OCI-LY3 (cell line): ENCODE data around the gene BICDL2.

Experiments
- H2AFZ ChIP-seq: fragments of 200-600, 300-600 bp; shearing (Covaris generic); 2 replicates; pipeline ENCODE4 v1.6.0; 2014; ENCODE audit warnings: antibody characterized with exemption, low read depth, low read length
- H3K27ac ChIP-seq: fragments of 200-600, 300-600 bp; sonication (generic); 2 replicates; pipeline ENCODE4 v1.5.1; 2014; ENCODE audit warnings: mild to moderate bottlenecking, low read length, moderate library complexity, mixed read lengths
- H3K27me3 ChIP-seq: fragments of 200-600, 300-600 bp; sonication (generic); 2 replicates; pipeline ENCODE4 v1.6.1; 2014; ENCODE audit warnings: low read depth, low read length, mixed read lengths
- H3K36me3 ChIP-seq: fragments of 200-600, 300-600 bp; sonication (generic); replicated peaks from 2 replicates; pipeline ENCODE3; 2014; ENCODE audit warnings: low read depth, low read length, mixed read lengths
- H3K4me1 ChIP-seq: fragments of 300-600, 200-600 bp; sonication (generic); 2 replicates; pipeline ENCODE4 v1.6.1; 2014; ENCODE audit warnings: low read length, mixed read lengths
- H3K4me2 ChIP-seq: fragments of 200-600, 300-600 bp; sonication (generic); 2 replicates; pipeline ENCODE4 v1.6.1; 2014; ENCODE audit warnings: low read length, mixed read lengths
- H3K4me3 ChIP-seq: fragments of 300-600, 200-600 bp; sonication (generic); 2 replicates; pipeline ENCODE4 v1.5.1; 2014; ENCODE audit warnings: antibody characterized with exemption, mild to moderate bottlenecking, low read length, moderate library complexity
- H3K79me2 ChIP-seq: fragments of 300-600, 200-600 bp; shearing (Covaris generic); 2 replicates; pipeline ENCODE4 v1.6.1; 2014; ENCODE audit warnings: mild to moderate bottlenecking, low read length, mixed read lengths
- H3K9ac ChIP-seq: fragments of 300-600, 200-600 bp; shearing (Covaris generic); 2 replicates; pipeline ENCODE4 v1.6.0; 2014; ENCODE audit warnings: mild to moderate bottlenecking, low read length, moderate library complexity
- H3K9me3 ChIP-seq: fragments of 200-600, 300-600 bp; shearing (Covaris generic); 2 replicates; pipeline ENCODE4 v1.6.1; 2014; ENCODE audit warnings: low read length, mixed read lengths; ENCODE audit not compliant: insufficient read depth
- H4K20me1 ChIP-seq: fragments of 200-600, 300-600 bp; sonication (generic); 2 replicates; pipeline ENCODE4 v1.6.1; 2016; ENCODE audit warnings: low read length, mixed read lengths; ENCODE audit not compliant: insufficient read depth
- CTCF ChIP-seq: fragments of 200-600, 300-600 bp; sonication (generic); IDR thresholded peaks from 2 replicates; pipeline ENCODE4 v1.5.1; 2014; ENCODE audit warnings: antibody characterized with exemption, low read length, low read depth
- EZH2phosphoT487 ChIP-seq: fragments of 200-600 bp; shearing (Covaris generic); IDR thresholded peaks from 2 replicates; pipeline ENCODE4 v1.6.1; 2018; ENCODE audit warnings: antibody characterized with exemption, mixed run types, low read depth

BICDL2 gene

GRCh38 chr16:2987286-2987685, 49.5 kb downstream of the BICDL2 start:
- Histone ChIP-seq H3K9ac (no peak overlapping the region), H2AFZ (no peak overlapping the region), H3K27me3 (peaks cover 25% of the 10 kb centered on the region), H3K27ac (no peak overlapping the region), H3K79me2 (no peaks in the 10 kb centered on the region), H3K4me1 (peaks cover 4% of the 10 kb centered on the region), H3K36me3 (no peaks in the 10 kb centered on the region), H3K4me3 (no peak overlapping the region), H3K9me3 (no peaks in the 10 kb centered on the region), H3K4me2 (no peak overlapping the region), H4K20me1 (no peaks in the 10 kb centered on the region)
- TF ChIP-seq EZH2phosphoT487 (no peak), CTCF (no peak)

- no peak overlapping the region for H3K9ac ChIP-seq
- H3K4me1 ChIP-seq, result peaks cover 4% of the 10 kb centered on the region
- no peaks in the 10 kb centered on the region for H3K36me3 ChIP-seq
- TF ChIP-seq CTCF (no peak), EZH2phosphoT487 (no peak)
- H3K4me2 ChIP-seq, result no peak overlapping the region
- H3K27me3 ChIP-seq, result peaks cover 25% of the 10 kb centered on the region
- no peaks in the 10 kb centered on the region for H4K20me1 ChIP-seq
- H3K79me2 ChIP-seq, result no peaks in the 10 kb centered on the region
- H3K27ac ChIP-seq, result no peak overlapping the region
- H3K4me3 ChIP-seq, result no peak overlapping the region
- no peak overlapping the region for H2AFZ ChIP-seq
- no peaks in the 10 kb centered on the region for H3K9me3 ChIP-seq
These were observed 50.0 kb downstream of the BICDL2 start for GRCh38 chr16:2986623-2987188.

DNA sequence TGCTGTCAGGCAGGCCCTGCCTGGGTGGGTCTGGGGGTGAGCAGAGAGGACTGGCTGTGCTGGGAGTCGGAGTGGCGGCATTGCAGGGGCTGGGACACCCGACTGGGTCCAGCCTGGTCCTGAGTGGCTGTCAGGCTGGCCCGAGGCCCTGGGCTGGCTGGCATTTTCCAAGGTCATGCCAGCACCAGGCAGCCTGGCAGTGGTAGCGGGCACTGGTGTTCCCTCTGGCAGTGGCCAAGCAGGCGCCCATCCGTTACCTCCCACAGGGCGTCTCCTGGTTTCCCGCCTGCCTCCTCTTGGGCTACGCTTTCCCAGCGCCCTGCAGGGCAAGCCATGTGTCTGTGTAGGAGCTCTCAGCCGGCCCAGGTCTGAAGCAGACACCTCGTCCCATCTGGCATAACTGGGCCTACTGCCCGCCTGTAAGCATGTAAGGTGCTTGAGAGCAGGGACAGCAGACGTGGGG, 50.8 kb downstream of the BICDL2 start:
- Histone ChIP-seq H3K27me3 (peaks cover 24% of the 10 kb centered on the region), H3K27ac (no peak overlapping the region), H2AFZ (no peak overlapping the region), H3K9ac (no peak overlapping the region), H3K4me1 (peaks cover 7% of the 10 kb centered on the region), H3K4me3 (no peak overlapping the region), H3K4me2 (no peak overlapping the region), H4K20me1 (no peaks in the 10 kb centered on the region), H3K9me3 (no peaks in the 10 kb centered on the region), H3K79me2 (no peaks in the 10 kb centered on the region), H3K36me3 (no peaks in the 10 kb centered on the region)
- no peak for TF ChIP-seq CTCF
- TF ChIP-seq EZH2phosphoT487, result no peak

GRCh38 chr16:2985462-2985861, 51.3 kb downstream of the BICDL2 start:
- peaks cover 20% of the 10 kb centered on the region for H3K27me3 ChIP-seq

More at GRCh38 chr16:2985462-2985861, 51.3 kb downstream of the BICDL2 start:
- Histone ChIP-seq H4K20me1 (no peaks in the 10 kb centered on the region), H3K27ac (no peak overlapping the region), H2AFZ (no peak overlapping the region), H3K79me2 (no peaks in the 10 kb centered on the region), H3K4me2 (no peak overlapping the region), H3K4me1 (peaks cover 7% of the 10 kb centered on the region), H3K4me3 (no peak overlapping the region), H3K36me3 (no peaks in the 10 kb centered on the region), H3K9ac (no peak overlapping the region), H3K9me3 (no peaks in the 10 kb centered on the region)
- TF ChIP-seq EZH2phosphoT487 (no peak), CTCF (no peak)
